Measurements from ENCODE around the gene COL27A1.

The COL27A1 gene

GRCh38 chr9:114287763-114288192, 132.4 kb downstream of the COL27A1 start:
- no peak for DNase-seq (ENCODE audit: low read depth)

- no peak for DNase-seq (ENCODE audit: low read depth)
These were observed 133.1 kb downstream of the COL27A1 start for GRCh38 chr9:114288193-114289091.

- DNase-seq (ENCODE audit: low read depth), result no peak
These were observed 133.8 kb downstream of the COL27A1 start for GRCh38 chr9:114289106-114289505.

GRCh38 chr9:114289571-114290481, 134.5 kb downstream of the COL27A1 start:
- DNase-seq (ENCODE audit: low read depth), result no peak

- DNase-seq (ENCODE audit: low read depth), result no peak
These were observed 135.2 kb downstream of the COL27A1 start for GRCh38 chr9:114290561-114290986.

- DNase-seq (ENCODE audit: low read depth), result peak; percentile 53
These were observed 135.7 kb downstream of the COL27A1 start for GRCh38 chr9:114291064-114291474.

- DNase-seq (ENCODE audit: low read depth), result no peak
These were observed 136.7 kb downstream of the COL27A1 start for GRCh38 chr9:114291886-114292590.

- no peak for DNase-seq (ENCODE audit: low read depth)
These were observed 139.3 kb downstream of the COL27A1 start for GRCh38 chr9:114294664-114295063.

- DNase-seq (ENCODE audit: low read depth), result no peak
These were observed 141.0 kb downstream of the COL27A1 start for GRCh38 chr9:114296338-114296737.

- no peak for DNase-seq (ENCODE audit: low read depth)
These were observed 144.2 kb downstream of the COL27A1 start for GRCh38 chr9:114299286-114300152.

- no peak for DNase-seq (ENCODE audit: low read depth)
These were observed 145.0 kb downstream of the COL27A1 start for GRCh38 chr9:114300153-114300845.

GRCh38 chr9:114300846-114301797, 145.8 kb downstream of the COL27A1 start:
- no peak for DNase-seq (ENCODE audit: low read depth)

GRCh38 chr9:114301798-114302565, 146.6 kb downstream of the COL27A1 start:
- DNase-seq (ENCODE audit: low read depth), result no peak

- DNase-seq (ENCODE audit: low read depth), result no peak
These were observed 147.4 kb downstream of the COL27A1 start for GRCh38 chr9:114302727-114303126.

- DNase-seq (ENCODE audit: low read depth), result no peak
These were observed 148.2 kb downstream of the COL27A1 start for GRCh38 chr9:114303571-114303970.

GRCh38 chr9:114303977-114304376, 148.6 kb downstream of the COL27A1 start:
- no peak for DNase-seq (ENCODE audit: low read depth)

- DNase-seq (ENCODE audit: low read depth), result no peak
These were observed 149.3 kb downstream of the COL27A1 start for GRCh38 chr9:114304416-114305188.

GRCh38 chr9:114307899-114308267, 152.5 kb downstream of the COL27A1 start:
- no peak for DNase-seq (ENCODE audit: low read depth)
